IPS-NIHi7 (cell line): ENCODE data around the gene TRAPPC2L.

Experiments
- DNase-seq: peaks from one replicate; pipeline ENCODE4 v3.0.0; 2012; ENCODE audit warnings: mixed read lengths; ENCODE audit errors: extremely low spot score

TRAPPC2L gene

DNA sequence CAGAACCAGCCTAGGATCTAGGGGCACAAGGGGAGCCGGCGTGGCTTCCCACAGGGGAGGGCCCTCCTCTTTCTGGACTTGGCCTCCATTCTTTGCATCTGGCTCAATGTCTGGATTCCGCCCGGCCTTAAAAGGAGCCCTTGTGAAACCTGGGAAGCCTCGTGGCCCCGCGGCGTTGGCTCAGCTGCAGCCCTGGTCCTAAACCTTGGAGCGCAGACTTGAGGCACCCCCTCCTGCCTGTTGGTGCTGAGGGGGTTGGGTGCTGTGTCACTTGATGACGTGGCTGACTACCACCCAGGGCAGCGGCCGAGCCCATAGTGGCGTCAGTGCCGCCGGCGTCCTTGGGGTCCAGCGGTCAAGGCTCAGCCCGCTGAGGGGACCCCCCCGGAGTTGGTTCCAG is 4.4 kb downstream of the TRAPPC2L start:
- DNase-seq, result no peak

DNA sequence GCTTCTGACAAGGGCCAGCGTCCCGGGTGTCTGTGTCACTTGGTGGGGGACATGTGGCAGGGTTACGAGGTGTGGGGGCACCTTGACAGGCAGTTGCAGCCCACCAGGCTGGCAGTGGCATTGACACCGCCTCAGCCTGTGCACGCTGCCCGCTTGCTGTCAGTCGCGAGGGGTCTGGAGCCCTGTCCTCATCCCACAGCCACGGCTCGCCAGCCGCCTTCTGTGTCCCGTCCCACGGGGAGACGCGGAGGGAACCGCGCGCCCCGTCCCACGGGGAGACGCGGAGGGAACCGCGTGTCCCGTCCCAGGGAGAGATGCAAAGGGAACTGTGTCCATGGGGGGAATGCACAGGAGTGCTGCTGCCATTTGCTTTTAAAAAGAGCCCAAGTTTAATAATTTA is 6.0 kb downstream of the TRAPPC2L start:
- DNase-seq, result no peak

DNA sequence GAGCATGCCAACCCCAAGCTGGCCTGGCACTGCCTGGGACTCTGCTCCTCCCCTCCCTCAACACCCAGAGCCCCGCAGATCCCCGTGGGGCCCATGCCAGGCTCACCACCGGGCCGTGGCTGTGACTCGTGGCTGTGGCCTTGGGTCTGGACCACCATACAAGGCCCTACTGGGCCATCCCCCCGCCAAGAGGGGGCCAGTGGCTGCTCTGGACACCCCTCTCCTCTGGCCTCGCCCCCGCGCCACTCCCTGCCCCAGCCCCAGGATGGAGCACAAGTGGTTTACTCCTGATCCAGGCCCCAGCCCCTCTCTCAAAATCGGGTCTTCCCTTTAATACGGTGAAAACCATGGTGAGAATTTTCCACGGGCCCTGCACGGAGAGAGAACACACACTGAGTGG is 6.5 kb downstream of the TRAPPC2L start:
- DNase-seq, result no peak

DNA sequence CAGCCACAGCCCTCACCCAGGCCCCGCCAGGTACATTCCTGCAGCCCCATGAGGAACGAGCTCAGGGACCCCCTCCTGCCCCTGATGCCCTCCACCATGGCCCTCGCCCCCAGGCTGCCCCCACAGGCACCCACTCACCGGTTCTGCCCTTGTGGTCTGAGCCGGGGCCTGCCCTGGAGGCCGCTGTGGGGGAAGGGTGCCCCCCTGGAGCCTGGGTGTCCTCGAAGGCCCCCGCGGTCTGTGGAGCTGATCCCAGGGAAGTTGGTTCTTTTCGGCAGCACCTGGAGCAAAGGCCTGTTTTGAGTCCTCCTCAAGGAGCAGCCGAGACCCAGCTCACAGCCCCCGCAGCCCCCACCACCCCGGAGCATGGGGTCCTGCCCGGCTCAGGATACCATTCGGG is 7.2 kb downstream of the TRAPPC2L start:
- no peak for DNase-seq

DNA sequence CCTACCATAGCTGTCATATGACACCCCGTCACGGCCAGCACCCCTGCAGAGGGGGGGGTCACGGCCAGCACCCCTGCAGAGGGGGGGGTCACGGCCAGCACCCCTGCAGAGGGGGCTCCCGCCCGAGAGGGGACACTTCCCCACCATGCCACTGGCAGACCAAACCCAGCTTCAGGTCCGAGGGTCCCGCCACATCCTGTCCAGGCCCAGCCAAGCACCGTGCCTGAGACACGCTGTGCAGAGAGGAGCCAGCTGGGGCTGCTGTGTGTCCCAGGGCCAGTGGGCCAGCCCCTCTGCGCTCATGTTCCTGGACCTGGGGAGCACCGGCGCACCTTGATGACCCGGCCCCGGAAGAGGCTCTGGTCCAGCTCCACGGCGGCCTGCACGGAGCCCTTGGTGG is 7.6 kb downstream of the TRAPPC2L start:
- DNase-seq, result no peak

DNA sequence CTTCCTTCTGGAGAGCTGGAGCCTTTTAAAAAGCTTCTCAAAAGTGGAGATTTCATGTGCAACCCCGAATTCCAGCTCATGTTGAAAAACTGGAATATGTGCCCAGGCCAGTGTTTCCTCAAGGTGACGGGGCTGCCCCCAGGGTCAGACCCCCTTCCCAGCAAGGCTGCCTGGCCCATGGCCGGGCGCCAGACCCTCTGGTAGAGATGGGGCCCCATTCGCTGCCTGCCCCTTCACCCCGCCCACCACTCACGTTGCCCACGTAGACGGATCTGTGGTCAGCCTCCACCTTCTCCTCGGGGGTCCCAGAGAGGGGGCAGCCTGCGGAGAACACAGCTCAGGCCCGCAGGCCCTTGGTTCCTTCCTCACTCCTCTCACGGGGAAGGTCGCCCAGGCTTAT is 8.4 kb downstream of the TRAPPC2L start:
- DNase-seq, result no peak

DNA sequence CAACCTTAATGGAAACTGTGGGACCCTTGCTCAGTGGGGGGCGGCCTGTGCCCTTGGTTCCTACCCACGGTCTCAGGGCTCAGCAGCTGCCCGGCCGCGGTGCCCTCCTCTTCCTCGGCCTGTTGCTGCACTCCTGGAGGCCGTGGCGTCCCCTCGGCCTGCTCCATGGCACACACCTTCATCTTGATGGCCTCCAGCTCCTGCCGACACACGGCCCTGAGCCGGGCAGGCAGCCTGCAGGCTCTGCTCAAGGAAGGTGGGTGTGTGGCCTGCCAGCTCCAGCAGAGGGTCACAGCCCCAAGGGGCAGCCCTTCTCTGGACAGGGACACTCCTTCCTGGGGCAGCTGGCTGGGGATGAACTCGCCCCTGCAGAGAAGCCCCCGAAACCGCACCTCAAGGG is 8.8 kb downstream of the TRAPPC2L start:
- DNase-seq, result no peak

DNA sequence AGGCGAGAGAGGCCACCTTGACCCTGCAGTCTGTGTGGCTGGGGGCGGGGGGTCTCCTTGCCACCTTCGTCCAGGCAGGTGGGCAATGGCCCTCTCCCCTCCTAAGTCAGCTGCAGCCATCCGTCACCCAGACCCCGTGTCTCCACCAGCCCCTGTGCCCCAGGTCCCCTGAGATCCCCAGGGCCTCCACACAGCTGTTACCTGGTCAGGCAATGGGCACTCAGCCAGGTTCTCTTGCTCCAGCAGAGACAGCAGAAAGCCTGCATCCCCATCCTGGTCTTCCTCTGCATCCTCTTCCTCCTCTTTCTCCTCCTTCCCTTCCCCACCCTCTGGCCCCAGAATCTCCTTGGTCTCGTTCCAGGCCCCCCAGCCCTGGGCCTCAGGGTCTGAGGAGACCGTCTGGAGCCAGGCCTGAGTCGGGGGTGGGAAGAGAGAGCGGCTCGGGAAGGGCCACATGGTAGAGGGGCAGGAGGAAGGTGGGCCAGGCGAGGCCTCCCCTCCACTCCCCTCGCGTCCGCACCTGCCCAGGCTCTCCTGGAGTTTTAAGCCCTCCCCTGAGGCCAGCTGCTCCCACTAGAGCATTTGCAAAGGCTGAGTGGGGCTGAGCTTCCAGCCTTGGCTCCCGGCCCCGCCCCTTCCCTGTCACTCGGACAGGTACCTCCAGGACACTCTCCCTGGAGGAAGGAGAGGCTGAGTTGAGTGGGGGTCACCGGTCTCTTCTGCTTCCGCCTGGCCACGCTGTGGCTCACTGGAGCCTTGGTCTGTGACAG is 9.4 kb downstream of the TRAPPC2L start, which contains the start of gene PABPN1L:
Gene PABPN1L, minus strand, starts transcription at position 510 of the 770 bp plus-strand sequence. Its CDS starts 54 bp downstream, at position 456.
- DNase-seq, result no peak

DNA sequence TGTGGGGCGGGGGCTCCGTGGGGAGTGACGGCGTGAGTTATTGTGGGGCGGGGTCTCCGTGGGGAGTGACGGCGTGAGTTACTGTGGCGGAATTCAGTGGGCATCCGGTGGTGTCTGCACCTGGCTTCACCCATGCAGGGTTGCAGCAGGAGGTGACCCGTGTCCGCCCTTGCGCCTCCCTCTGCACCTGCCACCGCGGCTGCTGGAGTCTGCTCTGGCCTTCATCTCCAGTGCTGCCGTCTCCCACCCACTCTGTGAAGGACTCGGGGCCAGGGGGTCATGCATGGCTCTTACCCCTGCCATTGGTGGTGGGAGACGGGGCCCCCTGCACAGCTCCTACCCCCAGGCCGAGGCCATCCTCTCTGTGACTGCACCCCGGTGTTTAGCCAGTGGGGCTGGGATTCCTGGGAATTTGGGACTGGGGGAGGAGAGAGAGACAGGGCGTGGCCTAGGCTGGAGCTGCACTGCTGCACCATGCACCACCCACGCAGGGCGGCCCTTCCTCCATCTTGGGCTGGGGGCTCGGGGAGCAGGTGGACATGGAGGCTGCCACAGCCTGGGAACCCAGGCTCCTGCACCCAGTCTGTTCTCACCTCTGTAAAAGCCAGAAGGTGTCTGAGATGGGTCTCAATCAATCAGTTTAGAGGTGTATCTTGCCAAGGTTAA is 10.8 kb downstream of the TRAPPC2L start:
- no peak for DNase-seq

DNA sequence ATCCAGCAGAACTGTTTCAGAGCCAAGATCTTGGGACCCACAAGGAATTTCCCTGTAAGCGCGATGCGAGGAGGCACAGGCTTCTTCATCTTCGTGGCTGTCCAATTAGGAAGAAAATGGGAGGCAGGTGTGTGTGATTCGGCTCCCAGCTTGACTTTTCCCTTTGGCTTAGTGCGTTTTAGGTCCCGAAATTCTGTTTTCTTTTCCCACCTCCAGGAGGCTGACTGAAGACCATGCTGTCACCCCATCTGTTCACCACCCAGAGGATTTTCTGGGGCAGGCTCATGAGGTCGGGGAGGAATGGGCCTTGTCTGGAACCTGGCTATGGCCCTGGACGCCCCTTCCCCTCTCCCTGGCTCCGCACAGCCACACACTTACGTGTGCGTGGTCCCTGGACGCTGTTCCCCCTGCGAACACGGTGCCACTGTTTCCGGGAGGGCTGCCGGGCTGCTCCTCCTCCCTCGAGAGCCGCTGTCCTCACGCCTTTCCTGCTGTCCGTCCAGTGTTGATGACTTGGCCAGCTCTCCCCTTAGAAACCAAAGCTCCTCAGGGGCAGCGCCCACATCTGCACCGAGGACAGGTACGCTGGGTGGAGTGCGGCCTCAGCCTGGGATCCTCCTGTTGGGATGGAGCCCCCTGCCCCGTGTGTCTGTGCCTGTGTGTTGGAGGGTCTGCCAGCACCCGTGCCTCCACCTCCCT is 12.2 kb downstream of the TRAPPC2L start:
- no peak for DNase-seq

DNA sequence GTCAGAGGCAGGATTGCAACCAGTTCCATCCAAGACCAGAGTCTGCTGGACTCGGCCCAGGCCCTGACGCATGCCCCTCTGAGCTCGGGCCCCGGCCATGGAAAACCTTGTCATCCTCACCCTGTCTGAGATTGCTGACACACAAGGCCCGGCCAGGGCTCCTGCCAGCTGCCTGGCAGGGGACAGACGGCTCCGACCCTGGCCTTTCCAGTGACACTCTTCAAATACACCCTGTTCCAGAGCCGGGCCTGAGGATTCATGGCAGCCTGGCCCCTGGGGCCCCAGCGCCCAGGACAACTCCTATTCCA is 12.7 kb downstream of the TRAPPC2L start:
- DNase-seq, result no peak

DNA sequence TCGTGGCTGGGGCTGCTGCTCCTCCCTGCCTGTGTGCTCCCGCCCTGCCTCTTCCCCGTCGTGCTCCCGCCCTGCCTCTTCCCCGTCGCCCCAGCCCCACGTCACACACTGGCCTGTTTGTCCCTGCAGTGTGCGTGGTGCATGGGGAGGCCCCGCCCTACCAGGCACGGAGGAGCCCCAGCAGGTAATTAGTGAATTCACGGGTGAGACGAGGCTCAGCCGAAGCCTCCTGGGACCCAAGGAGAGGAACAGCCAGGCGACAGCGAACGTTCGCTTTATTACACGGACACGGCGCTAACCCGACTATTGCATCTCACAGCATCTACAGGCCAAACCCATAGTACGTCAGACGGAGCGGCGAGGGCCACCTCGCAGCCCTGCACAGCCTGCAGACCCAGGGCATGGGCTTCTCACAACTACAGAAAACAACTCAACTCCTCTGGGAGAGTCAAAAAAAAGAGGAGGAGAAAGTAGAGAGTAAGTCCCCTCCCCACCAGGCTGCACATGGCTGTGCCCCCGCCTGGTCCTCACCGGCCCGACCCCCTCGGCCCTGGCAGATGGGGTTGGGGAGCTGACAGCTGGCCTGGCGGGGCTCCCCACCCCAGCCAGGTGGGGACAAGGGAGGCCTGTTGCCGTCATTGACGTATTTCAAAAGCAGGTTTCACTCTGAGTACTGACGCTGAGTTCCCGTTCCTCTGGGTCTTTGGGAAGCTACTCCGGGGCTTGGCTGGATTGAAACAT is 13.9 kb downstream of the TRAPPC2L start:
- no peak for DNase-seq

DNA sequence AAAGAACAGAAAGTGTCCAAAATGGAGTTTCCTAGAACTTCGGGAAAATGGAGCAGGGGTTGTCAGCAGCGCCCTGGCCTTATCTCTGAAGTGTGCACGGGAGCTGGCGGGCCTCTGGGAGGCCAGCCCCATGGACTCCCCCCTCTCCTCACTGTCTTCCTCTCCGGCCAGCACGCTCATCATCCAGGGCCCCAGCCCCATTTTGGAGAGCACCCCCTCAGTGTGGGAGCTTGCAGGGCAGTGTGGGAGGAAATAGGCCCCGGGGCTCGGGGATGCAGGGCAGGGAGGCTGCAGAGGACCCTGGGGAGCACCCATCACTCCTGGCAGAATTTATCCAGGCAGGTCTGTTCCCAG is 14.4 kb downstream of the TRAPPC2L start:
- DNase-seq, result no peak

DNA sequence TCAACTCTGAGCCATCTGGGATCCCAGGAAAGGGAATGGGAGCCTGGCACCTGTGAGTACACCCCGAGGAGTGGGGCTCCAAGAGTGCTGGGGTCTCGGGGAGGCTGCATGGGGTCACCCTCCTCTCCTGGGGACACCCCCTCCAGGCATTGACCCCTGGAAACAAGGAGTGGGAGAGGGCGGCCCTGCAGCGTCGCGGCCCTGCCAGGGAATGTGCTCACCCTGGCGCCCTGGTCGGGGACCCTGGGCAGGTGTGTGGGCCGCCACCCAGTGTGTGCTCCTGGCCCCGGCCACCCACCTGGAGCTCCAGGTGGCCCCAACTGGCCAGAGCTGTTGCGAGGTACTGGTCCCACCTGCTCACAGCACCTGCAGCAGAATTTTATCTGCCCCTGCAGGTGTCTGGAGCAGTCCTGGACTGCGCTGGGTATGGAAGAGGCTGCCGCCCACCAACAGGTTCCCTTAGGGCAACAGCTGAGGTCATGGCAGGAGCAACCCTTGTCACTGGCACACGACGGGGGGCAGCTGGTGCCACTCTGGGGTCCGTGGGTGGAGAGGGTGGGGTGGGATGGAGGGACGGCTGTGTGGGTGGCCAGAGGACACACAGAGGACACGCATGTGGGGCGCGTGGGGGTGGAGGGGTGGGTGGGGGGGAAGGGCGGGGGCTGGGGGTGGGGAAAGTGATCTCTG is 14.9 kb downstream of the TRAPPC2L start:
- no peak for DNase-seq

DNA sequence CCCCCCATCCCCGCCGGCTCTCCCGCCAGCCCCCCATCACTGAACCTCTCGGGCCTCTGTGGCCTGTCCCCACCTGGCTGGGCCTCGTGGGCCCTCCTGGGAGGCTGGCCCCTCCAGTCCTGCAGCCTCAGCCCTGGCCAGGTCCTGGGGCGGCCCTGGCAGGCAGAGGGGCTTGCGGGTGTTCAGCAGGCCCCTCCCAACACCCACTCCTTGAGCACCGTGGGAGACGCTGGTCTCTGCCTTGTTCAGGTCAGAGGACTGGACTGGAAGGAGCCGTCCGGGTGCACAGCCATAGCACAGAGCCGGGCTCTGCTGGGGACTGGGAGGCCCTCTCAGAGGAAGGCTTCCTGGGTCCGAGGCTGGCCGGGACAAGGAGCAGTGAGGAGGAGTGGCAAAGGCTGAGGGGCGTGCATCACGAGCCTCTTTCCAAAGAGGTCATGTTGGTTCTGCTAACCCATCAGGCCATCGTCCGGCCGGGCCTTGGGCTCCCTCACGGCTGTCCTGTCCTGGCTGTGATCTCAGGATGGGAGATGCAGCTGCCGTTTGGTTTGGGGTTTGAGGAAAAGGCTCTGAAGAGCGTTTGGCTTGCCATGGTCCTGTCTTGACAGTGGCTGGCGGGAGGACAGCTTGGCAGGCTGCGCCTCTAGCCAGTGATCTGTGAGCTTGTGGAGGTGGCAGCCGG is 15.9 kb downstream of the TRAPPC2L start:
- no peak for DNase-seq

DNA sequence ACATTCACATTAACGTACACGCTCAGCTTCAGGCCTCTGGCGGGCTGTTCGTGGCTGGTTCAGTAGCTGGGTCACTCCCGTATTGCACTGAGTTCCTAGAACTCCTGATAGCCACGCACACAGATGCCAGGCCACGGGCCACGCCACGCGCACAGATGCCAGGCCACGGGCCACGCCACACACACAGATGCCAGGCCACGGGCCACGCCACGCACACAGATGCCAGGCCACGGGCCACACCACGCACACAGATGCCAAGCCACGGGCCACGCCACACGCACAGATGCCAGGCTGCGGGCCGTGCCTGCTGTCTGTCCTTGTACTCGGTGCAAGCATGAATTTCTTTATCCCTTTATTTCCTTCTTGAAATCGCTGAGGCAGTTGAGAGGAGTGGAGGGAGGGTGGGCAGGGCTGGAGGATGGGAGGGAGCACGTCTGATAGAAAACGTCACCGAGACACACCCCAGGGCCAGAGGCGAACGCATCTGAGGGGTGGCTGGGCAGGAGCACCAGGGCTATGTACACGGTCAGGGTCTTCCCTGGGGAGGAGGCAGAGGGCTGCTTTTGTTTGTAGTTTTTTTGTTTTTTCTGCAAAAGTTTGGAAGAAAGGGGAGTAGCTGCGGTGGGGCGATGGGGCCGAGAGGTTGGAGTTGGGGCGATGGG is 18.1 kb downstream of the TRAPPC2L start:
- no peak for DNase-seq

DNA sequence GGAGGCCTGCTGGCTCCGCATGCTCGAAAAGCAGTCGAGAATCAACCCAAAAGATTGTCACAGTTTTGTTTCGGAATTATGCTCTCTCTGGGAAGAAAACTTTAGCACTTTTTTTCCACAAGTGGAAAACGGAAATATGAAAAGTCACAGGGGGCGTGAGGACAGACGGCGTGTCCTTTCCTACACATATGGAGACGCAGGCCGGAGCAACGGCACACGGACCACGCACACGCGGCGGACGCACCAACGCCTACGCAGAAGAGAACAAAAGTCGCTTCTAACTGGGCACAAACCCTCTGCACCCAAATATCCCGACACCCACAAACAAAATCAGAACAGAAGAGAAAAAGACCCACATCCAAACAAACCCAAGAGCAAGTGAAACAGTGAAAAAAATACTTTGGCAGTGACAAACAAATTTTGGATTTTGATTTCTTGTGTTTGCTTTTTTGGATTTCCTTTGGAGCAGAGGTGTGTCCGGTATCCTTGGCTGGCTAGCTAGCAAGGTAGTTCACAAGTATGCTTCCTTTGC is 18.8 kb downstream of the TRAPPC2L start:
- DNase-seq, result no peak

DNA sequence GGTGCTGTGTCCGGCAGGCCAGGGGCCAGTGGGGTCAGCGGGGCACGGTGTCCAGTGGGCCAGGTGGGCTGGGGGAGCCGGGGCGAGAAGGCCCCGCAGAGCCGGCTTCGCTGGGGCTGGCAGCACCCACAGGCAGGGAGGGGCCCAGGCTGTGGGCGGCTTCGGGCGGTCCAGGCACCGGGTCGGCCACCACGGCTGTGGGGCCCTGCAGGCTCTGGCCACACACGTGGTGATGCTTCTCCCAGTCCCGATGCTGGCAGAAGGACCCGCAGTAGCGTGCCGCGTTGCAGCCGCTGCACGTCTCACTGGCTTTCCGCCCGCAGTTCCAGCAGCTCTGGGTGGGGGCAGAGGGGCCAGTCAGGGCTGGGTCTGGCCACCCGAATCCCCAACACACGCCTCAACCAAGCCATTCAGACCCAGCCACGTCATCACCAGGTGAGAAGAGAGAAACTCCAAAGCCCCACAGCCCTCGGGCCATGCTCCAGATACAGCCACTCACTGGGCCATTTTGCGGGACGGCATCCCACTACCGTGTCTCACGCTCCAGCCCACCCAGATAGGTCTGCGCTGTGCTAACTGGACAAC is 20.1 kb downstream of the TRAPPC2L start:
- DNase-seq, result no peak

DNA sequence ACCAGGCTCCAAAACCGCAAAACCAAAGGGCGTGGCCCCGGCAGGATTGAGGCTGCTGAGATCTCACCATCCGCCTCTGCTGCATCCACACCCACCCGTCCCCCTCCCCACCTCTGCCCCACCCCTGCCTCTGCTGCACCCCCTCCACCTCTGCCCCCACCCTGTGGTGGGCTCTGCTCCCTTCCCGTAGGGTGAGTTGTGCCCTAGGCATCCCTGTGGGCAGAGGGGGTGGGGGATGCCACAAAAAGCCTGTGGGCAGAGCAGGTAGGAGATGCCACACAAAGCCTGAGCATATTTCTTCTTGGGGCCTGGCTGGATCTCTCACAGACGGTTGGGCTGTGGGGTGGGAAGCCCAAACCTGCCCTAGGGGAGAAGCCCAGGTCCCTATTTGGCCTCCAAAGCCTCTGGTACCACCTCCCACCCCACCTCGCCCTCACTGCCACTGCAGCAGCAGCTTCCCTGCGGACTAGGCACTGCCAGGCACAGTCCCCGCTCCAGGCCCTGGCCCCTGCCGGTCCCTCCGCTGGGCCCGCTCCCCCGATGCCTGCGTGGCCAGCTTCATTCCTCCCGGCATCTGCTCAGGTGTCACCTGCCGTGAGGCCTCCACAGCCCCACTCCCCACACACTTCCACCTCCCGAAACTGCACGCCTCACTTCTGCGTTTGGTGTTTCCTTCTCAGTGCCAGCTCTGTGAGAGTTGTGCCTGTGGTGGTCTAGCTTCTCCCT is 20.8 kb downstream of the TRAPPC2L start:
- no peak for DNase-seq
